Cardiac muscle cell (in vitro differentiated cells and primary cell): ENCODE data around the gene HPS1. TPM values are rescaled to one million over a fixed set of nuclear protein-coding genes. Genes with fewer than 3 reads are reported as not detected.

ENCODE experiments used
- DNase-seq, 2 donors: peaks; one replicate each; pipeline versions ENCODE4 v3.0.0 to v3.0.0-alpha.2; 2010 to 2017; ENCODE audit warnings: low read depth in 1 of 2, low spot score in 1 of 2
- H3K27ac ChIP-seq: fragments of 200-600 bp; sonication (generic); 2 replicates; pipeline ENCODE4 v1.5.1; 2016
- H3K27me3 ChIP-seq: fragments of 200-600 bp; sonication (generic); 2 replicates; pipeline ENCODE4 v1.6.0; 2016; ENCODE audit warnings: control low read depth
- H3K36me3 ChIP-seq: fragments of 200-600 bp; sonication (generic); 2 replicates; pipeline ENCODE4 v1.5.1; 2016; ENCODE audit warnings: control low read depth
- H3K4me1 ChIP-seq: fragments of 200-600 bp; sonication (generic); 2 replicates; pipeline ENCODE4 v1.8.1; 2017; ENCODE audit warnings: low read depth, mild to moderate bottlenecking, mixed run types
- H3K4me3 ChIP-seq: fragments of 200-600 bp; sonication (generic); 2 replicates; pipeline ENCODE4 v1.5.1; 2016; ENCODE audit warnings: mild to moderate bottlenecking
- H3K9me3 ChIP-seq: fragments of 200-600 bp; sonication (generic); 2 replicates; pipeline ENCODE4 v1.5.1; 2017; ENCODE audit warnings: low read depth, mild to moderate bottlenecking, control low read depth
- polyA plus RNA-seq: library from polyadenylated mRNA; unstranded; fragments of >200 nt; fragmentation: Nextera tagmentation; extraction: Ambion mirVana; gene quantifications from 2 replicates; pipeline ENCODE4 v1.2.1, GENCODE V29; 2016
- total RNA-seq: library from RNA; depleted of rRNA; stranded (reverse); fragments of >200 nt; gene quantifications from 2 replicates; pipeline ENCODE4 v1.2.3, GENCODE V29; 2016
- TF ChIP-seq, protein P1 (sequence below): IDR thresholded peaks from 2 replicates; pipeline ENCODE4 v1.5.1; 2012; ENCODE audit warnings: low read depth, mild to moderate bottlenecking, low read length

Gene HPS1
- total and polyA plus RNA-seq, 2 experiments from 2014 or later, result 58.6 to 60.9 TPM

DNA sequence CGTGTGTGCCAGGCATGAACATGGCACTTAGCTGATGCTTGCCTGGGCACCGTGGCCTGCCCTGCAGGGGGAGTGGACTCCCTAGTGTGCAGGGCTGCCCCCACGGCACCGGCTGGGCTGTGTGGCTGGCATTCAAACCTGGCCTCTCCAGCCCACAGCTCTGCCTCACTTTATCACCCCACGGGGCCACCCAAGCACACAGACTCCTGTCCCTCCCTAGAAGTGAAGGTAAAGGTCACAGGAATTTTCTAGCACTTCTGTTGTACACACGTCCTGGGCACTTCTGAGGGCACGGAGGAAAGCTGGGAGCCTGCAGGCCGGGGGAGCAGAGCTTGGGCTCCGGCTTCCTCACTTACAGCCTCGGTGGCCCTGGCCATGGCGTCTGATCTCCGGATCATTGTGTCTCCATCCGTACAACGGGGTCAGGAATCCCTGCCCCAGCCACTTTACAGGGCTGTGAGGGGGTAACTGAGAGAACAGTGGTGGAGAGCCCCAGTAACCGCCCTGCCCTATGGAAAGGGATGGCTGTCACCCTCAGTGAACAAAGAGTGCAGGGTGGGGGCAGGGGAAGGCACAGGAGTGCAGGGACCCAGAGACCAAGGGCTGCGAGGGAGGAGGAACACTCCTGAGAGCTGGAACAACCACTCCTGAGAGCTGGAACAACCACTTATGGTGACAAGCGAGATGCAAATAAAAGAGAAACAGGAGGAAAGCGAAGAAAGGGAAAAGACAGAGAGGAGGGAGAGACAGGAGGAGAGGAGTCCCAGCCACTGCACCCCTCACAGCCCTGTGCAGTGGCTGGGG, 27.9 kb downstream of the HPS1 start:
- TF ChIP-seq, protein P1, sequence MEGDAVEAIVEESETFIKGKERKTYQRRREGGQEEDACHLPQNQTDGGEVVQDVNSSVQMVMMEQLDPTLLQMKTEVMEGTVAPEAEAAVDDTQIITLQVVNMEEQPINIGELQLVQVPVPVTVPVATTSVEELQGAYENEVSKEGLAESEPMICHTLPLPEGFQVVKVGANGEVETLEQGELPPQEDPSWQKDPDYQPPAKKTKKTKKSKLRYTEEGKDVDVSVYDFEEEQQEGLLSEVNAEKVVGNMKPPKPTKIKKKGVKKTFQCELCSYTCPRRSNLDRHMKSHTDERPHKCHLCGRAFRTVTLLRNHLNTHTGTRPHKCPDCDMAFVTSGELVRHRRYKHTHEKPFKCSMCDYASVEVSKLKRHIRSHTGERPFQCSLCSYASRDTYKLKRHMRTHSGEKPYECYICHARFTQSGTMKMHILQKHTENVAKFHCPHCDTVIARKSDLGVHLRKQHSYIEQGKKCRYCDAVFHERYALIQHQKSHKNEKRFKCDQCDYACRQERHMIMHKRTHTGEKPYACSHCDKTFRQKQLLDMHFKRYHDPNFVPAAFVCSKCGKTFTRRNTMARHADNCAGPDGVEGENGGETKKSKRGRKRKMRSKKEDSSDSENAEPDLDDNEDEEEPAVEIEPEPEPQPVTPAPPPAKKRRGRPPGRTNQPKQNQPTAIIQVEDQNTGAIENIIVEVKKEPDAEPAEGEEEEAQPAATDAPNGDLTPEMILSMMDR, result no peak
- no peak for DNase-seq
- peaks cover 23% of the 10 kb centered on the region for H3K4me1 ChIP-seq
- H3K27me3 ChIP-seq, result no peaks in the 10 kb centered on the region
- H3K36me3 ChIP-seq, result no peaks in the 10 kb centered on the region
- H3K9me3 ChIP-seq, result no peaks in the 10 kb centered on the region
- H3K4me3 ChIP-seq, result no peak overlapping the region
- peak overlapping the region; percentile 40 for H3K27ac ChIP-seq

DNA sequence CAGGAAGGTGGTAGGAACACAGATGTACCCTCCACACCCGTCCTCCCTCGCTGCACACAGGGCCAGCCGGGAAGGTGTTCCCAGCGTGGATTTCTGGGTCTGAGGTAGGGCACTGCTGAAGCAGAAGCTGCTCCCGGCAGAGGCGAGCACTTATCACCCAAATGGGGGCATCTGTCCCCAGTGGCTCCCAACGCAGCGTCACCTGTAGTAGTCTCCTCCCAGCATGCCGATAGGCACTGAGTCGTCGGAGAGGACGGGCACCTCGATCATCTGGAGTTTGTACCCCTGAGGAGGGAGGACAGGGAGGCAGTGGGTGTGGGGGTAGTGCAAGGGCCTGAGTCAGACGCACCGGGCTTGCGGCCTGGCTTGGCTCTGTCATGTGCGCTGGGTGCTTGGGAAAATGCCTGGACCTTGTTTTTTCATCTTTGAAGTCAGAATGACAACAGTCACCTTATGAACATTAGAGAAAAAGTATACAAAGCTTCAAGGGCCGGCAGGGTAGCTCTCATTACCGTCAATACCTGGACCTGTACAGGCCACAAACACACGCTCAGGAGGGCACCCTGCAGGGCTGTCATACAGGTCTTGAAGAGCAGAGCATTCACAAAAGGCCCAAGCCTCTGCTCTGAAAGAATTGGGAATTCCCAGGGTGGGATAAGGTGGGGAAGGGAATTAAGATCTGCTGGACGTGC, 28.6 kb downstream of the HPS1 start:
- no peaks in the 10 kb centered on the region for H3K36me3 ChIP-seq
- peaks cover 22% of the 10 kb centered on the region for H3K4me1 ChIP-seq
- TF ChIP-seq, protein P1, result no peak
- no peaks in the 10 kb centered on the region for H3K9me3 ChIP-seq
- H3K27ac ChIP-seq, result no peak overlapping the region
- no peak overlapping the region for H3K4me3 ChIP-seq
- no peaks in the 10 kb centered on the region for H3K27me3 ChIP-seq
- no peak for DNase-seq

DNA sequence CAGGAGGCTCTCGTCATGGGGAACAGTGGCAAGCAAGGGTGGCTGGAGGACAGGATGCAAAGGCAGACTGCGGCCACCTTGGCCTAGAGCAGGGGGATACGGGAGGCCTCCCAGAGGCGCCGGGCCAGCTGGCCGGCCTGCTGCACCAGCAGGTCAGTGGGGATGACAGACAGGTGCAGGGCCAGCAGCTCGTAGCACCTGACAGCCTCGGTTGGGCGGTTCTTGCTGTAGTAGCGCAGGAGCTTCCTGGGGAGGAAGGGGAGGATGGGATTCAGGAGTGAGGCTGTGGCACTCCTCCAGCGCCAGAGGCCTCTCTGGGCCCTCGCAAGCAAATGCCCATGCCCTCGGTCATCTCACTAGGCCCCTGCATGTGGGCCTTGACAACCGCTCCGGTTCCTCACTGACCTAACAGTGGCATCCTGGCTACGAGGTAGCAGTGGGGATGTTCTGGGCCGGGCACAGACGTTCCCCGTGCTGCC, 29.2 kb downstream of the HPS1 start:
- Histone ChIP-seq H3K36me3 (no peaks in the 10 kb centered on the region), H3K4me3 (no peak overlapping the region), H3K9me3 (no peaks in the 10 kb centered on the region), H3K4me1 (peaks cover 22% of the 10 kb centered on the region), H3K27me3 (no peaks in the 10 kb centered on the region), H3K27ac (no peak overlapping the region)
- TF ChIP-seq, protein P1, result no peak
- DNase-seq, result no peak

DNA sequence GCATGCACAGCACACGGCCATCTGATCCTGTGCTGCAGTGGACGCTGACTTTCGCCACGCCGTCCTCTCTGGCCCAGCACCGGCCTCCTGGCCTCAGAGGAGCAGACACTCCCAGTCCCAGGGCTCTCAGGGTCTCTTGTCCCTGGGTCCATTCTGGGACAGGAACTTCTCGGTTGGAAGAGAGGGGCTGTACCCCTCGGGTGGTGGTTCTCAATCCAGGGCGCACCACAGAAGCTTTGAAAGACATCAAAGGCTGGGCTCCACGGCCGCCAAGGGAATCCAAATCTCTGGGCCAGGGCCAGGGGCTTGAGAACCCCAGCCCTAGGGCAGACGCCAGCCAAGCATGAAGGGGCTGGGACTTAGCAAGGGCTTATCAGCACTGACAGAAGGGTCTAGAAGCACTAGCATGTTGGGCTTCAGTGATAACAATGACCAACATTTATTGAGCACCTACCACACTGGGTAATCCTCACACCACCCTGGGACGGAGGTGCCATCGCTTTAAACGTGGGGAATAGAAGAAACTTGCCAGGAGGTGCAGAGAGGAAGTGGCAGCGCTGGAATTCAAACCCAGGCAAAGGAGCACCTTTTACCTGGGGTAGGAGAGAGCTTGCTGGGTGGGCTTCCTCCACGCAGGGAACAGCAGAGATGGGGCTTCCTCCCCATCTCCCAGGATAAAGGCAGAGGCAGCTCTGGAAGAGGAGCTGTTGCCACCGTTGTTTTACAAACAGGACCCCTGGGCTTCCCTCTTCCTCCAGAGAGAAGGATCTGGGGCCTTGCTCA, 29.9 kb downstream of the HPS1 start:
- Histone ChIP-seq H3K9me3 (no peaks in the 10 kb centered on the region), H3K27ac (no peak overlapping the region), H3K4me1 (peaks cover 28% of the 10 kb centered on the region), H3K36me3 (no peaks in the 10 kb centered on the region), H3K27me3 (no peaks in the 10 kb centered on the region), H3K4me3 (no peak overlapping the region)
- DNase-seq, result no peak
- TF ChIP-seq, protein P1, result no peak

DNA sequence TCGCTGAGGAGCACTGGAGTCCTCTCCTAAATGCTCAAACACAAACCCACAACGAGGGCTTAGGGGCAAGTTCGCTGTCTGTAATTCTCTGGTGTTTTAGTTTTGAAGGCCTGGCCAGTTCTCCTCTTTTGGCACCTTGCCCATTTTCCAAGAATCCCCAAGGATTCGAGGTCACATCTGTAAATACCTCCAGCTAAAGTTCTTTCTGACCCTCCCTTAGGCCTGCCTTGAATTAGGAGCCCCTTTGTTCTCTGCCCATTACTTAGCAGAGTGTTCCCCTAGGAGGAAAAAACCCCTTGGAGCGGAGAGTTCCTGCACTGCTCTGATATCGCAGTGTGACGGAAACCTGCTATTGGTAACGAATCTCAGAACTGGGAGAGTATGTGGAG, 31.0 kb downstream of the HPS1 start:
- H3K4me1 ChIP-seq, result peaks cover 33% of the 10 kb centered on the region
- H3K36me3 ChIP-seq, result no peaks in the 10 kb centered on the region
- no peak overlapping the region for H3K4me3 ChIP-seq
- H3K27me3 ChIP-seq, result no peaks in the 10 kb centered on the region
- TF ChIP-seq, protein P1, result no peak
- no peaks in the 10 kb centered on the region for H3K9me3 ChIP-seq
- H3K27ac ChIP-seq, result peak overlapping the region; percentile 86
- DNase-seq, result peak in 1 of 2 donors; percentile 53
